HT-29 (cell line): Measurements from ENCODE around the gene TAS2R38. TPM values are rescaled to one million over a fixed set of nuclear protein-coding genes. Genes with fewer than 3 reads are reported as not detected.

Experiments
- DNase-seq: peaks from one replicate; pipeline ENCODE4 v3.0.0-alpha.2; 2015; ENCODE audit warnings: low spot score
- total RNA-seq: library from RNA; depleted of rRNA; stranded (reverse); fragments of >200 nt; shearing (Covaris generic); gene quantifications from 2 replicates; pipeline ENCODE4 v1.2.3, GENCODE V29; 2014

The TAS2R38 gene
- total RNA-seq, 1 experiment from 2014 or later = 0.36 TPM

DNA sequence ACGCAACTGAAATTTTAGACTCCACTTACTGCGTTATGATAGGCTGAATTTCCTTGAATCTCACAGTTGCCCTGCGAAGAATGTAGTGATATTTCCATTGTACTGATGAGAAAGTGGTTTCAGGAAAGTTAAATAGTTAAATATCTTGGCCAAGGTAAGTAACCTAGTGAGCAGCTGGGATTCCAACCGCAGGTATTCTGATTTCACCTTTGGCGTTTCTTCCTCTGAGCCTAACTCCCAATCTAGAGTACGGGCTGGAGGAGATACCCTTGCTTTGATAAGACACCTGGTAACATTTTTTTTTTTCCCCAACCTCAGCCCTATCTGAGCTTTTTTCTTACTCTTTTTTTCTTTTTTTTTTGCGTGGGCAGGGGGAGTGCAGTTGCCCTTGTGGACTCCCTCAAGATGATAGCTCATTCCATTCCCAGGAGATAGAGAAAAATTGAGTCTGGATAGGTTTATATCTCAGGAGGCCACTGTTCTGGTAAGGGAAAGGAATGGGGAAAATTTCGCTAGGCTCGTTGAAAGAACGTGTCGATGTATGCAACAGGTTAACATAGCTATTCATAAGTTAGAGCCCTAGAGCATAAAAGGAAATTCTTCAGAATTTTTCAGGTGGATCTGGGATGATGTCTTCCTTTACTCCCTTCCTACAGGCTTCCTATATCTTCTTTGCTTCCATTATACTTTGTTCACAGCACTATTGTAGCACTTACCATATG is 3.1 kb upstream of the TAS2R38 start:
- no peak for DNase-seq

- DNase-seq = peak; percentile 95
Observed at GRCh38 chr7:141975806-141976523, 2.4 kb upstream of the TAS2R38 start.

- DNase-seq = peak; percentile 76
Observed at GRCh38 chr7:141974831-141975230, 1.3 kb upstream of the TAS2R38 start.

DNA sequence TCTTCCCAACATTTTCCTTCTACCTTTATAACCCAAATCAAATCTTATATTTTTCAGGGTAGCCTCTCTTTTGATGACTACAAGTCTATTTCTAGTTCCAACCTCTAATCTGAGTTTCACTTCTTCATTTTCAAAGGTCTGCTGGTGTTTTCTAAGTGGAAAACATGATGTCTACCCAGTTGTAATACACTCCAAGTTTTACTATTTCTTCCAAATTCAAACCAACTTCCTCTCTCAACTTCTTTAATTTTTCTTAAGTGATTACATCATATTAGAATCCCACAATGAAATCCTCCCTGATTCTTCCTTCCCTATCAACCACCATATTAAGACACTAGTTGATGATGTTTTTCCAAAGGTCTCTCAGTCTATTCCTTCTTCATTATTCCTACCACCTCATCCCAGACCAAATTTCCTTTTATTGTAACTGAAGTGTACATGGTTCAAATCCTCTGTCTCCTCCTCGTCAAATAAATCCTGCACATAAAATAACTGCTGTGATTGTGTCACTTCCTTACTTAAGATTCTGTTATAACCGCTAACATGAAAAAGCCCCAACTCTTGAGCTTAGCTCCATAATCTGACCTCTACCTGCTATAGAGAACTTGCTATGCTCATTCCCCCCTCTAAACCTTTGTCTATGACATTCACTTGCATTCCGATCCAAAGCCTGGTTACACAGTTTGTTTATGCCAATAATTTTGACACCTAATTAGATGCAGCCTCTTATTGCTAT is 12.7 kb downstream of the TAS2R38 start:
- DNase-seq = no peak

DNA sequence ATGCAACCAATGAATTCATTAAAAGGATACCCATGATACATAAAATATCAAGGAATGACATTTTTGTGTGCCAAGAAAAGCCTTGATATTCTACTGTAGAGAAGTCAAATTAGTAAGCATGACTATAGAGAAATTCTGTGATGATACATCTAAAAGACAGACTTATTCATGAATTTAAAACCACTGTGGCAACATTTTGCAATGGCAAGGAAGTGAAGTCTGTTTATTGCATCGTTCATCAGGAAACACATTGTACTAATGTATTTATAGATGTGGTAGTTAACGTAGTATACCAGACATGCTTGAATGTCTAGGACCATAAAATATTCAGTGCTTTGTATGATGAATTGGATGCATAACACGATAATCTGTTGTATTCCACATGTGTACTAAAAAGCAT is 17.5 kb downstream of the TAS2R38 start:
- DNase-seq = no peak

DNA sequence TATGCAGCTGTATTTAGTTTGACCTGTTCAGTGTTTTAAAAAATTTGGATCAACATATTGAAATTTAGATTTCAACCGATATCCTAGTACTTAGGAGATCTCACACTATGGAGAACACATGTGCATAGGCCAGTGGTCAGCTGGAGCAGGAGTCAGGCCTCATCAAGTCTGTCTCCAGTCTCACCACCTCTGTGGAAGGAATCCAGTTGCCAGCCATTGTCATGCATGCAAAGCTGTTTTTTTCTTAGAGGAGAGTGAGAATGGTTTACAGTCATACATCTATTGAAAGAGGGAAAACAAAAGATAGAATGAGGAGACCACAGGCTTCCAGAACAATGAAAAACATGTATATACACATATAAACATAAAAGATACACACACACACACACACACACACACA is 19.2 kb downstream of the TAS2R38 start:
- DNase-seq = no peak

GRCh38 chr7:141952461-141952860 is 21.1 kb downstream of the TAS2R38 start:
- DNase-seq = no peak

GRCh38 chr7:141950806-141951205 is 22.8 kb downstream of the TAS2R38 start:
- no peak for DNase-seq

GRCh38 chr7:141949911-141950310 is 23.7 kb downstream of the TAS2R38 start:
- DNase-seq = no peak

DNA sequence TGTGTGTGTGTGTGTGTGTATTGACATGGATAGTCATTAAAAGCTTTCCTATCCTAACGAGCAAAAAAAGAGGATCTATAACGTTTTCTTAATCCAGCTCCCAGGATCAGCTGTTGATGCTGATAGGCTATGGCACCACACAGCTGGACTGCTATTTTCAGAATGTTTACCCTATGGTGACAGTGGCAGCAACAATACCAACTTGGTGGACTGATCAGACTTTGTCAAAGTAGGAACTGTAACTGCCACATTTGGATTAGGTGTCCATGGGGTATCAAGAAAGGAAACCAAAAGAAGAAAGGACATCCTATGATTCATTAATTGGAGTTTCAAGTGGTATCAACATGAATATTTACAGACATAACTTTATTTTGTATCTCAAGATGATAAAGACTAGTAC is 24.1 kb downstream of the TAS2R38 start:
- DNase-seq = no peak

- DNase-seq = no peak
Observed at GRCh38 chr7:141949021-141949420, 24.6 kb downstream of the TAS2R38 start.

- DNase-seq = no peak
Observed at GRCh38 chr7:141946796-141947195, 26.8 kb downstream of the TAS2R38 start, which contains the start of gene CLEC5A. Gene CLEC5A, minus strand, starts transcription at chr7:141946974. Its CDS starts 682 bp downstream, at chr7:141946292.

- no peak for DNase-seq
Observed at GRCh38 chr7:141945356-141945755, 28.2 kb downstream of the TAS2R38 start.

- no peak for DNase-seq
Observed at GRCh38 chr7:141944811-141945210, 28.8 kb downstream of the TAS2R38 start.

DNA sequence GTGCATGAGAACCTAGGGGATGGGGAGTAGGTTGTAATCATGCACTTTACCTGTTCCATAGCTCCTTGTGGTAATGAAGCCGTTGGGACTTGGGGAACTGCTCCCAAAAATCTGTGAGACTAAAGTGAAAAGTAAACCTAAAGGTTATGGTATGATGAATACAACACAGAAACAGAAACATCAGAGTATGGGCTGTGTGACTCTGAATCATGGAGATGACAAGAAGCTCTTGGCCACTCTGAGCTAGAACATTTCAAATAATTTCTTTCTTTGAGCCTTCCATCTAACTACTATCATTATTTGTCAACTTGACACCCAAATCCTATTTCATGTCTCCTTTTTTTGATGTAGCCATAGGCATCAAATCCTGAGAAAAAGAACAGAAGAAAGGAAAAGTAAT is 29.7 kb downstream of the TAS2R38 start:
- no peak for DNase-seq

GRCh38 chr7:141941075-141941474 is 32.5 kb downstream of the TAS2R38 start:
- DNase-seq = no peak

GRCh38 chr7:141930211-141930610 is 43.4 kb downstream of the TAS2R38 start:
- no peak for DNase-seq

DNA sequence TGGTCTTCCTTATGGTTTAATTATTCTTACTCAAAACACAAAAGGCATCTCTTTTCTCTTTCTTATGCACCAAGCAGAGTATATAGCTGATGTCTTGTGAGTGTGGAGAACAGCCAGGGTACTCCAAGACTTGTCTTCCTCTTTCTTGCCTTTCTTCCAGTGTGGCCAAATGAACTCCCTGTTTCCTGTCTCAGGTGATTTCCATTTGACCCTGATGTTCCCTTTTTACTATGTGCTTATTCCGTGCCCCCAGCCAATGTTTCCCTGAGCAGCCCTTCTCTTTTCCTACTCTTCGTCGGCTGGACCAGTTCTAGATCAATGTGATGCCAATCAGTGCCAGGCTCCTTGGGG is 44.8 kb downstream of the TAS2R38 start:
- DNase-seq = no peak

- no peak for DNase-seq
Observed at GRCh38 chr7:141928146-141928844, 45.3 kb downstream of the TAS2R38 start.
